HepG2 (cell line): Measurements from ENCODE around the gene WDR81. TPM values are rescaled to one million over a fixed set of nuclear protein-coding genes. Genes with fewer than 3 reads are reported as not detected.

Source experiments
- ARHGAP35 ChIP-seq: sonication (generic); formaldehyde crosslinking; IDR thresholded peaks from 2 replicates; pipeline ENCODE4 v1.9.0; 2022; ENCODE audit warnings: mild to moderate bottlenecking, inconsistent platforms, moderate library complexity, missing genetic modification reagents, borderline replicate concordance
- ARID2 ChIP-seq: sonication (generic); formaldehyde crosslinking; IDR thresholded peaks from 2 replicates; pipeline ENCODE4 v1.8.1; 2022; ENCODE audit warnings: mild to moderate bottlenecking, missing genetic modification reagents, borderline replicate concordance
- ARNT ChIP-seq: fragments of 450-650 bp; IDR thresholded peaks from 2 replicates; pipeline ENCODE4 v1.6.1; 2017
- CCDC6 ChIP-seq: sonication (generic); formaldehyde crosslinking; IDR thresholded peaks from 2 replicates; pipeline ENCODE4 v1.8.1; 2022; ENCODE audit warnings: mild to moderate bottlenecking, missing genetic modification reagents, moderate library complexity
- CHCHD3 ChIP-seq: sonication (generic); formaldehyde crosslinking; IDR thresholded peaks from 2 replicates; pipeline ENCODE4 v1.8.0; 2022; ENCODE audit warnings: mild to moderate bottlenecking, missing genetic modification reagents, moderate library complexity
- EZH2 ChIP-seq: conservative IDR thresholded peaks from 2 replicates; pipeline ENCODE4 v1.6.1; 2012; ENCODE audit warnings: mild to moderate bottlenecking, low read depth, low read length, moderate library complexity
- KLF9 ChIP-seq: IDR thresholded peaks from 2 replicates; pipeline ENCODE4 v1.6.1; 2016; ENCODE audit warnings: low read depth
- MAF1 ChIP-seq: sonication (generic); formaldehyde crosslinking; IDR thresholded peaks from 2 replicates; pipeline ENCODE4 v1.5.0; 2020; ENCODE audit warnings: missing genetic modification reagents, borderline replicate concordance
- MBNL3 ChIP-seq: fragments of 250-450 bp; sonication (Bioruptor Pico); conservative IDR thresholded peaks from 2 replicates; pipeline ENCODE4 v1.8.0; 2022; ENCODE audit warnings: mild to moderate bottlenecking, inconsistent platforms
- MTA3 ChIP-seq: sonication (generic); formaldehyde crosslinking; IDR thresholded peaks from 2 replicates; pipeline ENCODE4 v1.4.0; 2020; ENCODE audit warnings: missing genetic modification reagents
- NFIB ChIP-seq: sonication (generic); formaldehyde crosslinking; IDR thresholded peaks from 2 replicates; pipeline ENCODE4 v1.9.0; 2021; ENCODE audit warnings: missing genetic modification reagents, mild to moderate bottlenecking, borderline replicate concordance
- PATZ1 ChIP-seq: sonication (generic); formaldehyde crosslinking; IDR thresholded peaks from 2 replicates; pipeline ENCODE4 v1.4.0; 2020; ENCODE audit warnings: missing genetic modification reagents
- PCBP2 ChIP-seq: fragments of 200-400 bp; formaldehyde crosslinking; optimal IDR thresholded peaks from 2 replicates; pipeline ENCODE3; 2018; ENCODE audit warnings: low read length, low read depth; ENCODE audit not compliant: poor library complexity, severe bottlenecking
- POLR2A ChIP-seq, 2 experiments: IDR thresholded peaks; 2 replicates each; pipeline ENCODE4 v1.6.1; 2011; ENCODE audit warnings: low read depth in 2 of 2, low read length in 2 of 2, mild to moderate bottlenecking in 1 of 2, moderate library complexity in 1 of 2; ENCODE audit not compliant: insufficient read depth in 1 of 2
- RBM39 ChIP-seq: fragments of 200-400 bp; formaldehyde crosslinking; IDR thresholded peaks from one replicate; pipeline ENCODE4 v1.6.1; 2018; ENCODE audit warnings: antibody characterized with exemption, mild to moderate bottlenecking, low read depth, low read length; ENCODE audit not compliant: poor library complexity, severe bottlenecking
- SP1 ChIP-seq, 2 experiments: fragments of 450-650 bp in 1 of 2; sonication (generic) in 1 of 2; formaldehyde crosslinking in 1 of 2; IDR thresholded peaks; 2 replicates each; pipeline versions ENCODE4 v1.4.0 to v1.6.1; 2016 to 2020; ENCODE audit warnings: missing genetic modification reagents in 1 of 2
- TRAFD1 ChIP-seq: sonication (generic); formaldehyde crosslinking; IDR thresholded peaks from 2 replicates; pipeline ENCODE4 v1.5.1; 2020; ENCODE audit warnings: missing genetic modification reagents, mild to moderate bottlenecking, borderline replicate concordance
- ZBTB33 ChIP-seq: sonication (generic); formaldehyde crosslinking; IDR thresholded peaks from 2 replicates; pipeline ENCODE4 v1.4.0; 2020; ENCODE audit warnings: missing genetic modification reagents
- ZFP41 ChIP-seq: sonication (generic); formaldehyde crosslinking; IDR thresholded peaks from 2 replicates; pipeline ENCODE4 v1.4.0; 2020; ENCODE audit warnings: mild to moderate bottlenecking, missing genetic modification reagents, borderline replicate concordance
- ZNF234 ChIP-seq: sonication (generic); formaldehyde crosslinking; conservative IDR thresholded peaks from 2 replicates; pipeline ENCODE4 v1.5.1; 2020; ENCODE audit warnings: mild to moderate bottlenecking, missing genetic modification reagents
- ZNF33B ChIP-seq: sonication (generic); formaldehyde crosslinking; IDR thresholded peaks from 2 replicates; pipeline ENCODE4 v1.5.1; 2020; ENCODE audit warnings: mild to moderate bottlenecking, missing genetic modification reagents
- ZNF567 ChIP-seq: sonication (generic); formaldehyde crosslinking; IDR thresholded peaks from 2 replicates; pipeline ENCODE4 v1.8.1; 2023; ENCODE audit warnings: mild to moderate bottlenecking, missing genetic modification reagents, borderline replicate concordance
- polyA plus RNA-seq, 8 experiments: library from polyadenylated mRNA; depleted of rRNA in 3 of 8; stranded (reverse) in 7 of 8; unstranded in 1 of 8; fragments of >200 nt; fragmentation: Illumina TruSeq in 4 of 8; extraction: Trizol in 4 of 8; gene quantifications; 2 replicates each; pipeline versions ENCODE4 v1.2.1 to v1.2.3, GENCODE V29; 2011 to 2016; ENCODE audit warnings: low read depth in 4 of 8, missing spikeins in 1 of 8, mixed read lengths in 1 of 8; ENCODE audit not compliant: insufficient read depth in 1 of 8
- total RNA-seq, 5 experiments: library from RNA; depleted of rRNA; stranded (reverse); fragments of >200 nt; fragmentation: Illumina TruSeq; extraction: Trizol; gene quantifications; 2 replicates each; pipeline ENCODE4 v1.2.3, GENCODE V29; 2016; ENCODE audit warnings: low read depth in 1 of 5

The WDR81 gene
- total and polyA plus RNA-seq, 2 of the 13 experiments (the other 11 are each of a cell fraction or from before 2014, with no cell fraction given) = 9.1 to 16.7 TPM

- TF ChIP-seq MBNL3 (no peak), ZNF234 (CRISPR knock-in tag) (no peak), ARNT (no peak), PCBP2 (no peak), ZFP41 (CRISPR knock-in tag) (no peak), CHCHD3 (CRISPR knock-in tag) (no peak), ZNF567 (CRISPR knock-in tag) (no peak), RBM39 (peak; percentile 76), MAF1 (CRISPR knock-in tag) (no peak), POLR2A (IDR thresholded peaks at IDR 0.05; ENCODE audit: insufficient read depth in 1 of 2, low read depth in 2 of 2, low read length in 2 of 2) (peak; percentile 94 to 95), ZBTB33 (CRISPR knock-in tag) (no peak), ZNF33B (CRISPR knock-in tag) (no peak), TRAFD1 (CRISPR knock-in tag) (no peak), ARHGAP35 (CRISPR knock-in tag) (no peak), ARID2 (no peak), KLF9 (CRISPR knock-in tag) (0 out of 2 replicates have a peak, but pooled peaks have one; percentile 24), EZH2 (no peak), NFIB (CRISPR knock-in tag) (no peak), SP1 (IDR thresholded peaks at IDR 0.05) (peak; percentile 85; the same call in 1 of the 2 replicates), SP1 (CRISPR knock-in tag; IDR thresholded peaks at IDR 0.05) (peak; percentile 98), CCDC6 (CRISPR knock-in tag) (peak; percentile 91), PATZ1 (CRISPR knock-in tag) (peak; percentile 57), MTA3 (no peak)
Observed at GRCh38 chr17:1716076-1716911, 8.2 kb upstream of the WDR81 start (continued).
